Adipose tissue (tissue), 3 donors: ENCODE results near the gene AARS2. TPM values are rescaled to one million over a fixed set of nuclear protein-coding genes. Genes with fewer than 3 reads are reported as not detected.
"Not testable (repeated sequence)": the region's sequence is repeated elsewhere in the genome, so short reads cannot be mapped to it uniquely, and the experiment has no call there.

ENCODE experiments used
- H3K27ac ChIP-seq: one replicate; pipeline ENCODE4 v1.5.1; 2013; ENCODE audit warnings: low read depth, low read length
- WGBS, 3 donors: extraction: QIAGEN DNeasy Blood & Tissue Kit; methylation state at CpG; one replicate each; pipeline ENCODE4 v1.1.7; 2013; 5-methylcytosine and 5-hydroxymethylcytosine counted together
- polyA plus RNA-seq, 3 donors: library from polyadenylated mRNA; stranded (reverse); fragments of 200-250 nt; gene quantifications; one replicate each; pipeline ENCODE4 v1.2.3, GENCODE V29; 2013
- donor health status: healthy with polysubstance abuse.
- donor health status: Bipolar disorder and iron deficiency.
- donor health status: healthy.

Gene AARS2
- polyA plus RNA-seq = 1 to 10 TPM; 3.1 to 4.9 (median 4.7) TPM

GRCh38 chr6:44312901-44313788 lies at the start of gene AARS2:
TSS of gene AARS2 (minus strand) at chr6:44313347. CDS start at chr6:44313323, 24 bp downstream.
- WGBS, 3 donors = 2 to 3% (median 2%) methylated on average over 52 of the region's 52 CpGs
- no peak within 1 kb of the TSS for H3K27ac ChIP-seq

GRCh38 chr6:44361947-44362346 lies 48.8 kb upstream of the AARS2 start:
- H3K27ac ChIP-seq = no peak overlapping the region
- WGBS, 3 donors = 78 to 86% (median 78%) methylated on average over 6 of the region's 6 CpGs

- no peak overlapping the region for H3K27ac ChIP-seq
- 78 to 86% (median 81%) methylated on average over 3 of the region's 3 CpGs for WGBS, 3 donors
Observed at GRCh38 chr6:44359973-44360372, 46.8 kb upstream of the AARS2 start.

GRCh38 chr6:44356487-44356886 lies 43.3 kb upstream of the AARS2 start:
- WGBS, 3 donors = 36 to 71% (median 62%) methylated on average over 1 of the region's 1 CpG
- no peak overlapping the region for H3K27ac ChIP-seq

DNA sequence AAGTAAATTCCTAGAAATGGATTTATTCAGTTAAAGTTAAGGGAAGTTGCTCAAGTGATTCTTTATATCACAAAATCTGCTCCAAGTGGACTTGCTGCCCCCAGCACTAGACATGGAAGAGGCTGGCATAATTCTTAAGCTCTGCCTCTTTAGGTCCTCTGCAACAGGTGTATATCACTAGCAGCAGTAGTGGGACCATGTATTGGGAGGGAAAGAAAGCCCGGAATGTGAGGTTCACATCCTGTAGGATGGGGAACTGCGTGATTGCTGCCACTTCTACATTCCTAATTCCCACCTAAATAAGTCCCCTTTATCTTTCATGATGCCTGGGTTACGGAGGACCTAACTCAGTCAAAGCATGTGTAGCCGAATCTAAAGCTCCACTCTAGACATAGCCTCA lies 42.5 kb upstream of the AARS2 start:
- WGBS, 3 donors = 58 to 90% (median 85%) methylated on average over 4 of the region's 4 CpGs
- H3K27ac ChIP-seq = no peak overlapping the region

DNA sequence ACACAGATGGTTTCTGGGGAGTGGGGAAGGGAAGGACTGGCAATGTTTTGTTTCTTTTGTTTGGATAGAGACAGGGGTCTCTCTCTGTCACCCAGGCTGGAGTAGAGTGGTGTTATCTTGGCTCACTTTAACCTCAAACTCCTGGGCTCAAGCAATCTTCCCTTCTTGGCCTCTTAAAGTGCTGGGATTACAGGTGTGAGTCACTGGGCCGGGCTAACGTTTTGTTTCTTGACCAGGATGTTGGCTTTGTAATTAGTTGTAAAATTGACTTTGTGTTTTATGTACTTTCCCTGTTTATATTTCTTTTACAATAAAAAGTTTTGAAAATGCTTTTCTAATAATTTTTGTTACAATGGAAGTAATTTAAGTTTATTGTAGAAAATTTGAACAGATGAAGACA lies 40.2 kb upstream of the AARS2 start:
- 65 to 73% (median 68%) methylated on average over 2 of the region's 2 CpGs for WGBS, 3 donors
- no peak overlapping the region for H3K27ac ChIP-seq

DNA sequence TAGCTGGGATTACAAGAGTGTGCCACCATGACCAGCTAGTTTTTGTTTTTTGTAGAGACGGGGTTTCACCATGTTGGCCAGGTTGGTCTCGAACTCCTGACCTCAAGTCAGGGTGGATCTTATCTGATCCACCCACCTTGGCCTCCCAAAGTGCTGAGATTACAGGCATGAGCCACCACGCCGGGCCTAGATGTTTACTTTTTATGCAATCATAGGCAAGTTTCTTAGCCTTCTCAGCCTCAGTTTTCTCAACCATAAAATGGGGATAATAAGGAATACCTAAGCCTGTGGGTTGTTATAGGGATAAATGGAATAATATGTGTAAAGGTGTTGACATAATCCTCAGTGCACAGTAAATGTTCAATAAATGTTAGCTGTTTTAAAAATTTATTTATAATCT lies 39.1 kb upstream of the AARS2 start:
- 81 to 90% (median 85%) methylated on average over 4 of the region's 4 CpGs for whole genome bisulfite sequencing, 3 donors
- no peak overlapping the region for H3K27ac ChIP-seq

DNA sequence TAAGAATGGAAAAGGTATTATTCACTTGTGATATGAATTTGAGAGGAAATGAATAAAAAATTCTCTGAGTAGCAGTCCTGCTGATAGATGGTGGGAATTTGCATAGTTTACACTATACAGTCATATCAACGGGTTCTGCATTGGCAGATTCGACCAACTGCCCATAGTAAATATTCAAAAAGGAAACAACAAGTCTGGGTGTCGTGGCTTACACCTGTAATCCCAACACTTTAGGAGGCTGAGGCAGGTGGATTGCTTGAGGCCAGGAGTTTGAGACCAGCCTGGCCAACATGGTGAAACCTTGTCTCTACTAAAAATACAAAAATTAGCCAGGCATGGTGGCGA lies 37.5 kb upstream of the AARS2 start:
- WGBS, 3 donors = 70 to 80% (median 76%) methylated on average over 4 of the region's 4 CpGs

GRCh38 chr6:44349904-44350649 lies 36.9 kb upstream of the AARS2 start:
- WGBS, 3 donors = 70 to 75% (median 74%) methylated on average over 6 of the region's 6 CpGs
- H3K27ac ChIP-seq = no peak overlapping the region

More for the DNA sequence above, 37.5 kb upstream of the AARS2 start:
- H3K27ac ChIP-seq = not testable (repeated sequence)

DNA sequence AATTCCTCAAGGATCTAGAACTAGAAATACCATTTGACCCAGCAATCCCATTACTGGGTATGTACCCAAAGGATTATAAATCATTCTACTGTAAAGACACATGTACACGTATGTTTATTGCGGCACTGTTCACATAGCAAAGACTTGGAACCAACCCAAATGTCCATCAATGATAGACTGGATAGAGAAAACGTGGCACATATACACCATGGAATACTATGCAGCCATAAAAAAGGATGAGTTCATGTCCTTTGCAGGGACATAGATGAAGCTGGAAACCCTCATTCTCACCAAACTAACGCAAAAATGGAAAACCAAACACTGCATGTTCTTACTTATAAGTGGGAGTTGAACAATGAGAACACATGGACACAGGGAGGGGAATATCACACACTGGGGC lies 33.7 kb upstream of the AARS2 start:
- H3K27ac ChIP-seq = not testable (repeated sequence)

GRCh38 chr6:44342489-44342888 lies 29.3 kb upstream of the AARS2 start, which contains the start of gene SPATS1:
TSS of gene SPATS1 (plus strand) at chr6:44342650. CDS start at chr6:44343096, 446 bp downstream.
- whole genome bisulfite sequencing, 3 donors = 3 to 9% (median 5%) methylated on average over 31 of the region's 31 CpGs
- no peak within 1 kb of the TSS for H3K27ac ChIP-seq

More for the DNA sequence above, 33.7 kb upstream of the AARS2 start:
- 61 to 82% (median 82%) methylated on average over 4 of the region's 4 CpGs for WGBS, 3 donors

- no peak overlapping the region for H3K27ac ChIP-seq
- WGBS, 3 donors = 18 to 65% (median 39%) methylated on average over 6 of the region's 6 CpGs
Observed at GRCh38 chr6:44342052-44342451, 28.9 kb upstream of the AARS2 start.

DNA sequence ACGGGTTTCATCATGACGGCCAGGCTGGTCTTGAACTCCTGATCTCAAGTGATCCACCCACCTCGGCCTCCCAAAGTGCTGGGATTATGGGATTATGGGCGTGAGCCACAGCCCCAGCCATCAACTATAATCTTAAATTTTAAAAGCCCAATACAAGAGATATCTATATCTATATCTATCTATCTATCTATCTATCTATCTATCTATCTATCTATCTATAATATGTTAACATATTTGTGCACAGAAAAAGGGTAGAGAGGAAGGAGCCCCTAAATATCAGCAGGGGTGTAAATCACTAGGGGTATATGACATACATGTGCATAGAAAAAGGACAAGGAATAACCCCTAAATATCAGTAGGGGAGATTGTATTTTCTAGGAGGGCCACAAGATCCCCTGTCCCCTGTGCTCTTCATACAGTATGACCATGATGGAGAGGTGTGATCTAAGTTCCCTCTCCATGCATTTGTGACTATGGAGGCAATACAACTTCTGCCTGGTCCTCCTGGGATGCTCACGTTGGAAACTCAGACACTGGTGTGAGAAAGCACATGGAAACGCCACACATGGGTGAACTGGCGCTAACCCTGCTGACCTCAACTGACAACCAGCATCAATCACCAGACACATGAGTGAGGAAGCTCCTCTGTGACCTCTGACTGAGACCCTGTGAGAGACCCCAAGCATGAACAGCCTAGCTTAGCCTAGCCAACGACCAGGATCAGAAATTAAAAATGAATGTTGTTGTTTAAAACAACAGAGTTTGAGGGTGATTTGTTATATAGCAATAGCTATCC lies 28.1 kb upstream of the AARS2 start:
- 64 to 74% (median 69%) methylated on average over 8 of the region's 8 CpGs for WGBS, 3 donors
- no peak overlapping the region for H3K27ac ChIP-seq

DNA sequence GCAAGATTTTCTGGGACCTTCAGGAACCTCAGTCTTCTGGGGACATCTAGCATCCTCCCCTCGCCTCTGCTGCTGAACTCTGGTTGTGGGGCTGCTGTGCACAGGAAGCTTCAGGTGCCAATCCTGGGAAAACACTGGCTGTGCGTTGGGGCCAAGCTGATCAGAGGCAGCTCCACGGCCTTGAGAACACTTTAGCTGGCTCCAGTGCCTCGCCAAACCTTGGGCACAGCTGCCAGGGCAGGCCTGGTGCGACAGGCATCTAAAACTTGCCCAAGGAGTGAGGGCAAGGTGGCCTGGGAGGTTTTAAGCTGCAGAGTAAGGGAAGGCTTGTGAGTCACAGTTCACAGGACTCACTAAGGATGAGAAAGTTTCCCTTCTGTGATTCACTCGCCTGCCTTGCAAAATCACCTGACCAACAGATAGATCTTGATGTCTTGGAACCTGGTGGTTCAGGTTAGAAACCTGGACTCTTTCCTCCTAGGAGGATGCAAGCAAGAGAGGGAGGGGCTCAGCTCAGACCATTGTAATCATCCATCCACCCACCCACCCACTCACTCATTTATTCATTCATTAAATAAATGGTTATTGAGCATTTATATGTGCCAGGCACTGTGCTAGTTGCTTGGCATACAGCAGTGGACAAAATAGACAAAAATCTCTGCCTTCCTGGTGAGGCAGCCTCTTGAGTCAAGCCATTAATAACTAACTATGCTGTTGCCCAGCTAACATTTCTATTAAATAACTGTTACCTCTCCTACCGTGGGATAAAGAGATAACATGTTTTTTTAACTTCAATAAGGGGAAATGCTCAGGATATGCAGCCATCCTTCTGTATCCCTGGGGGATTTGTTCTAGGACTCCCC lies 26.8 kb upstream of the AARS2 start:
- 50 to 69% (median 63%) methylated on average over 7 of the region's 7 CpGs for WGBS, 3 donors
- no peak overlapping the region for H3K27ac ChIP-seq

GRCh38 chr6:44339301-44339700 lies 26.2 kb upstream of the AARS2 start:
- no peak overlapping the region for H3K27ac ChIP-seq
- WGBS, 3 donors = 68 to 85% (median 81%) methylated on average over 5 of the region's 5 CpGs

DNA sequence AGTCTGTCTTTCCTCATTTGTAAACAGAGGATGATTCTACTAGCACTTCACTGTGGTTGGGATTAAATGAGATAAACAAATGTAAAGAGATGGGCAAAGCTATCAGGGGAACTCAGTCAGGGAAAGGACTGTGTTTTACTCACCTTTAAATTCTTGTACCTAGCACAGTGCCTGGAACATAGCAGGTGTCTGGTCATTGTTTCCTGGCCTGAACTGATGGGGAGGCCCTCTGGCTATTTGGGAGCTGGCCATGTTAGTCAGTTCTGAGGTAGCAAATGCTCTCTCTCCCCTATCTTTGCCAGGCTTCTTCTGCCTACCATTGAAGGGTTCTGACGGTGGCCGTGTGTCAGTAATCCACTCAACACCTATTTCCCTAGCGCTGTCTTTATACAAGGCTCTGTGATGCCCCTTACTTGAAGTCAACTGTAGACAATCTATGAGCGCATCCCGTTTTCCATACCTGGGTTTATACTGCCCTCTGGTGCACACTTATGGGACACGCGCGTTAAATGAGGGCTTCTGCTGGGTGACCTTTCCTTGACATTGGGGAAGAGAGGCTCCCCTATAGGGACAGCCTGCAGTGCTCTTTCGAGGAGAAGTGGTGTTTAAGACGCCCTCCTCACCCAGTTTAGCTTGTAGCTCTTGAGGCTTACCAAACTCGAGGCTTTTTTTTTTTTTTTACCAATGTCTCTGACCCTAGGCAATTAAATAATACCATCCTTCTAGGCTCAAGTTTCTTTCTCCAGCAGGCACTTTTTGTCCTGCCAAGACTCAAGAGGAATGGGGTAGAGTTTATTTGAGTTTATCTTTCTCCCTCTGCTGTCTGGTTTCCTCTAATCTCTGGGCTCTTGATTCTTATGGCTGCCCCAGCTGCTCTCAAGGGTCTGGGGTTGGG lies 25.3 kb upstream of the AARS2 start:
- no peak overlapping the region for H3K27ac ChIP-seq
- WGBS, 3 donors = 3 to 4% (median 4%) methylated on average over 11 of the region's 11 CpGs

GRCh38 chr6:44335631-44336030 lies 22.5 kb upstream of the AARS2 start:
- H3K27ac ChIP-seq = no peak overlapping the region
- WGBS, 3 donors = 38 to 64% (median 62%) methylated on average over 1 of the region's 1 CpG
